ENCODE data around the gene AKR1C3.
"Not testable (repeated sequence)": the region's sequence is repeated elsewhere in the genome, so short reads cannot be mapped to it uniquely, and the experiment has no call there.

AKR1C3 gene

DNA sequence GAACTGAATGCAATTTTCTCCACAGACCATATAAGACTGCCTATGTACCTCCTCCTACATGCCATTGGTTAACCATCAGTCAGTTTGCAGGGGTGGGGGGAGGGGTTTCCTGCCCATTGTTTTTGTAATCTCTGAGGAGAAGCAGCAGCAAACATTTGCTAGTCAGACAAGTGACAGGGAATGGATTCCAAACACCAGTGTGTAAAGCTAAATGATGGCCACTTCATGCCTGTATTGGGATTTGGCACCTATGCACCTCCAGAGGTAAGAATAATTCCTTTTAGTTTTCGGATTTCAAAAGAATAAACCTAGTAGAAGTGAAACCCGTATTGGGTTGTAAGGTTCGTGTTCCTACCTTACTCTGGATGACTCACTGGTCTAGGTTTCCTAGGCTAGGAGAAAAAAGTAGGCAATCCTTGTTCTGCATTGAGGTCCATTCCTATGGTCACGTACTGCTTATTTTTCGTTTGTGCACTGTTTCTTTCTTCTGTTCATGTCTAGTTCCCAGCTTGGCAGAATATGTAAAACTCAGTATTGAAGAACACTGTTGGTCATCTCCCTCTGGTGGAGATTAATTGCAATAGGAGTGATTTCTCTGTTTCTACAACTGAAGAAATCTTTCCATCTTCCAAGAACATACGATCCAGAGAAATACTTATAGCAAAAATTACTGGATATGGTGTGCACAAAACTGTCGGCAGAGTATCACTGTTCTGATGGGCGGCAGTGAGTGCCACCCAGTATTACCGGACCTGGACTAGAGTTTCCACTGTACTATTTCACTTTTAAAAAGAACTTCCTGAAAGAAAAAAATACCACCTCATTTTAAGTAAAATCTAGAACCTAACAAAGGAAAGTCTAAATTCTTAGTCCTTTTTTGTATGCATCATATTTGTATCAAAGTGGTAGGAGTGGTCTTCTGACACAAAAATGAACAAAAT is at the start of gene AKR1C3:
AKR1C3 (plus strand) TSS at position 150 of the 941 bp plus-strand sequence; CDS start at position 181, 31 bp downstream.
- Histone ChIP-seq H3K4me1 (ENCODE audit: control insufficient read depth, insufficient read depth, low read length) (peaks cover 5% of the 10 kb centered on the region), H3K9me3 (ENCODE audit: control insufficient read depth, insufficient read depth, low read length) (no peaks in the 10 kb centered on the region), H3K27me3 (ENCODE audit: control insufficient read depth, insufficient read depth, low read length) (no peaks in the 10 kb centered on the region), H3K9ac (ENCODE audit: low read depth, low read length) (no peak within 1 kb of the TSS), H3K27ac (ENCODE audit: low read depth, low read length) (peak within 1 kb of the TSS; percentile 28), H3K36me3 (ENCODE audit: control insufficient read depth, insufficient read depth, low read length) (no peaks in the 10 kb centered on the region), H3K4me3 (ENCODE audit: low read depth, low read length) (peak within 1 kb of the TSS; percentile 28; the same call in 1 of the 2 replicates)

DNA sequence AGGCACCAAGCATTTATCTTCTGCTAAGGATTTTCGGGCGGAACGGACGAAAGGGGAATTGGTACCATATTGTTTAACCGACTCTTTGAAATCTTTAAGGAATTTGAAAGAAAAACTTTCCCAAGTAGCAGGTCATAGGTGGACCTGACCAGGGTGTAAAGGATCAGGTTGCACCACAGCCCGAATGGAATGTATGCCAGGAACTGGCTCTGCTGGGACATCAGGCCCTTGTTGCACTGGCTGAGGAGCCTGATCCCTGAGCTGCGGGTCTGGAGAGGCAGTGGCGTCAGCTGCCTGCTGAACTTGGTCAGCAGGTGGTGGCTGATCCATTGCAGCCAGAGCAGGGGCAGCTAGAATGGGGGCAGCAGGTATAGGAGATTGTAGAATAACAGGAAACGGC is 49.1 kb upstream of the AKR1C3 start:
- Histone ChIP-seq H3K27me3 (ENCODE audit: control insufficient read depth, insufficient read depth, low read length) (no peaks in the 10 kb centered on the region), H3K27ac (ENCODE audit: low read depth, low read length) (no peak overlapping the region), H3K36me3 (ENCODE audit: control insufficient read depth, insufficient read depth, low read length) (no peaks in the 10 kb centered on the region), H3K4me1 (ENCODE audit: control insufficient read depth, insufficient read depth, low read length) (no peaks in the 10 kb centered on the region), H3K4me3 (ENCODE audit: low read depth, low read length) (no peak overlapping the region), H3K9me3 (ENCODE audit: control insufficient read depth, insufficient read depth, low read length) (no peaks in the 10 kb centered on the region; the same call in 1 of the 2 replicates), H3K9ac (ENCODE audit: low read depth, low read length) (no peak overlapping the region)

DNA sequence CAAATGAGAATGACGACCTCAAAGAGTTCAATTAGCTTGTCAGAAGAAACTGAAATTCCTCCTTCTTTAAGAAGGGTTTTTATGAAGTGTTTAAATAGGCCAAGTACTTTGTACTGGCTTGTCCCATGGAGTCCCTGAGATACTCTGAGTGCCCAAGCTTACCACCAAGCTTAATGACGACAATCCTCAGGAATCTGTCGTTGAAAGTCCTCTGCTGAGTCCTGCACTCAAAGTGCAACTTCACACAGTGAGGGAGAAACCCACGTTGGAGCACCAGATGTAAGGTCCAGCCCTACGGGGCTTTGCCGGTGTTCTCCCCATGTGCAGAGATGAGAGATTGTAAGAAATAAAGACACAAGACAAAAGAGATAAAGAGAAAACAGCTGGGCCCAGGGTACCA is 47.8 kb upstream of the AKR1C3 start:
- H3K9me3 ChIP-seq (ENCODE audit: control insufficient read depth, insufficient read depth, low read length), result no peaks in the 10 kb centered on the region
- no peaks in the 10 kb centered on the region for H3K4me1 ChIP-seq (ENCODE audit: control insufficient read depth, insufficient read depth, low read length)
- no peak overlapping the region for H3K4me3 ChIP-seq (ENCODE audit: low read depth, low read length)
- H3K27me3 ChIP-seq (ENCODE audit: control insufficient read depth, insufficient read depth, low read length), result no peaks in the 10 kb centered on the region
- no peak overlapping the region for H3K9ac ChIP-seq (ENCODE audit: low read depth, low read length)
- H3K36me3 ChIP-seq (ENCODE audit: control insufficient read depth, insufficient read depth, low read length), result no peaks in the 10 kb centered on the region
- H3K27ac ChIP-seq (ENCODE audit: low read depth, low read length), result no peak overlapping the region

DNA sequence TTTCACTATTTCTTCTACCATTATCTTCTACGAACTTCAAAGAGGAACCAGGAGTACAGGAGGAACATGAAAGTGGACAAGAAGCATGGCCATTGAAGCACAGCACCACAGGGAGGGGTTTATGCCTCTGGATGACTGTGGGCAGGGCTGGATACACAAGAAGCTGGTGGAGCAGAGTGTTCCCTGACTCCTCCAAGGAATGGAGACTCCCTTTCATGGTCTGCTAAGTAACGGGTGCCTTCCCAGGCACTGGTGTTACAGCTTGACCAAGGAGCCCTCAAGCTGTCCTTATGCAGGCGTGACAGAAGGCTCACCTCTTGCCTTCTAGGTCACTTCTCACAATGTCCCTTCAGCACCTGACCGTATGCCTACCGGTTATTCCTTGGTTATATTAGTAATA is 47.2 kb upstream of the AKR1C3 start:
- H3K9ac ChIP-seq (ENCODE audit: low read depth, low read length); H3K36me3 ChIP-seq (ENCODE audit: control insufficient read depth, insufficient read depth, low read length); H3K4me1 ChIP-seq (ENCODE audit: control insufficient read depth, insufficient read depth, low read length): not testable (repeated sequence)

DNA sequence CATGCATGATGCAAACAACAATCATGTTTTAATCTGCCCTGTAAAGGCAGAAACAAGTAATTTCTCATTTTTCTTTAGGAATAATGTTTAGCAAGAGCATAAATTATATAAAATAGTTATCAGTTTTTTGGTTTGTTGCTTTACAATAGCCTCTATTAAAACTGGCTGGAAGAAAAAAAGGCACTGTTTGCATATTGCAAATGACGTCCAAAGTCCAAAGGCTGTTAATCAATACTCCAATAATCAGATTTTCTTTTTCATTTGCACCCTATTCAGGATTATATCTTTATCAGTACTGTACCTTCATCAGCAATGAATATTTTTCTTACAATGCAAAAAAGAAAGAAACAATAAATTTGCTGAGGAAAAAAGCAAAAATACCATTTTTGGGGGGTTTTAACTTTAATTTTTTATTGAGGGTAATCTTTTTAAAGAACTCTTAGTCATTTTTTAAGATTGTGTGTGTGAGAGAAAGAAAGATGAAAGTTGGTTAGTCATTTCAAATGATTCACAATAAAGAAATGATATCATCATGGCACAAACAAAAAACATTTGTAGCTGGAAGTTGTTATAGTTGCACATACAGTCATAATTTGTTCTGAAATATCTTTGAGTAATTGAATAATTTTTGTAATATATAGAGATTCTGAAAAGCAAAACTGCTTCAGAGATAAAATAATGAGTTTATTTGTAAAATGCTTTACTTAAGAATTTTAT is 46.1 kb upstream of the AKR1C3 start:
- Histone ChIP-seq H3K4me1 (ENCODE audit: control insufficient read depth, insufficient read depth, low read length) (no peaks in the 10 kb centered on the region), H3K9ac (ENCODE audit: low read depth, low read length) (no peak overlapping the region), H3K4me3 (ENCODE audit: low read depth, low read length) (no peak overlapping the region), H3K27ac (ENCODE audit: low read depth, low read length) (no peak overlapping the region), H3K27me3 (ENCODE audit: control insufficient read depth, insufficient read depth, low read length) (no peaks in the 10 kb centered on the region), H3K9me3 (ENCODE audit: control insufficient read depth, insufficient read depth, low read length) (no peaks in the 10 kb centered on the region), H3K36me3 (ENCODE audit: control insufficient read depth, insufficient read depth, low read length) (no peaks in the 10 kb centered on the region)

More for the DNA sequence above, 47.2 kb upstream of the AKR1C3 start:
- H3K27me3 ChIP-seq (ENCODE audit: control insufficient read depth, insufficient read depth, low read length); H3K4me3 ChIP-seq (ENCODE audit: low read depth, low read length); H3K27ac ChIP-seq (ENCODE audit: low read depth, low read length); H3K9me3 ChIP-seq (ENCODE audit: control insufficient read depth, insufficient read depth, low read length): not testable (repeated sequence)

DNA sequence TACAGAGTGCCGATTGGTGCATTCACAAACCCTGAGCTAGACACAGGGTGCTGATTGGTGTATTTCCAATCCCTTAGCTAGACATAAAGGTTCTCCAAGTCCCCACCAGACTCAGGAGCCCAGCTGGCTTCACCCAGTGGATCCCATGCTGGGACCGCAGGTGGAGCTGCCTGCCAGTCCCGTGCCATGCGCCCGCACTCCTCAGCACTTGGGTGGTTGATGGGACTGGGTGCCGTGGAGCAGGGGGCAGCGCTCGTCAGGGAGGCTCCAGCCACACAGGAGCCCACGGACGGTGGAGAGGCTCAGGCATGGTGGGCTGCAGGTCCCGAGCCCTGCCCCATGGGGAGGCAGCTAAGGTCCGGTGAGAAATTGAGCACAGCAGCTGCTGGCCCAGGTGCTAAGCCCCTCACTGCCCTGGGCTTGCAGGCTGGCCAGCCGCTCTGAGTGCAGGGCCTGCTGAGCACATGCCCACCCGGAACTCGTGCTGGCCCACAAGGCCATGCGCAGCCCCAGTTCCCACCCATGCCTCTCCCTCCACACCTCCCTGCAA is 41.2 kb upstream of the AKR1C3 start:
- H3K4me3 ChIP-seq (ENCODE audit: low read depth, low read length); H3K4me1 ChIP-seq (ENCODE audit: control insufficient read depth, insufficient read depth, low read length); H3K36me3 ChIP-seq (ENCODE audit: control insufficient read depth, insufficient read depth, low read length); H3K9me3 ChIP-seq (ENCODE audit: control insufficient read depth, insufficient read depth, low read length); H3K27me3 ChIP-seq (ENCODE audit: control insufficient read depth, insufficient read depth, low read length); H3K27ac ChIP-seq (ENCODE audit: low read depth, low read length); H3K9ac ChIP-seq (ENCODE audit: low read depth, low read length): not testable (repeated sequence)

DNA sequence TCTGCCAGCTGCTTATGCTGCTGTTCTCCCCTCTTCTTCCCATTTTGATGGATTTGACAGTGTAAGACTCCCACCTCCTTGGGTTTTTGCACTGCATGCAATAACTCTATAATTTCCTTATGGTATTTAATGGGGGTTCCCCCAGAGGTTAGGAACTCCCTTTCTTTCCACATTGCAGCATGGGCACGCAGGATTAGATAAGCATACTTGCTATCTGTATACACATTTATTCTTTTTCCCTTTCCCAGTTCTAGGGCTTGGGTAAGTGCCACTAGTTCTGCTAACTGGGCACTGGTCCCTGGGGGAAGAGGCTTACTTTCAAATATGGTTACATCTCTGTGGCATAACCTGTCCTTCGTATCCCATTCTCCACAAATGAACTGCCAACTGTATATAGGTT is 39.4 kb upstream of the AKR1C3 start:
- not testable (repeated sequence) for H3K9ac ChIP-seq (ENCODE audit: low read depth, low read length); H3K27ac ChIP-seq (ENCODE audit: low read depth, low read length); H3K36me3 ChIP-seq (ENCODE audit: control insufficient read depth, insufficient read depth, low read length); H3K4me3 ChIP-seq (ENCODE audit: low read depth, low read length); H3K9me3 ChIP-seq (ENCODE audit: control insufficient read depth, insufficient read depth, low read length); H3K27me3 ChIP-seq (ENCODE audit: control insufficient read depth, insufficient read depth, low read length); H3K4me1 ChIP-seq (ENCODE audit: control insufficient read depth, insufficient read depth, low read length)

DNA sequence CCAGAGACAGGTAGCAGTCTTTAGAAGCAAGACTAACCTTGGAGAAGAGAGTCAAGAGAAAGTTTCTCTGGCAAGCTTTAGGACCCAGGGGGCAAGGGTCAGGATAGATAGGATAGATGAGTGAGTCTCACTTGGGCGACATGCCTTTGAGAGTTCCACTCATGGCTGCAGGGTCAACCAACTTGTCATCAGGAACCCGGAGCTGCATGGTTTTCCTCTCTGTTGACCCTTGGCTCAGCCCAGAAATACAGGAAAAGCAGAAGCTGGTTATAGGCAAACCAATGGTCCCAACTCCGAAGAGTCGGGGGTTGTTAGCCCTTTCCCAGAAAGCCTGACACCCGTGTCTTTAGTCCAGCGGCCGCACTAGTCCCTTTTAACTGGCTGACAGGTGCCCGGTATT is 34.9 kb upstream of the AKR1C3 start:
- H3K9me3 ChIP-seq (ENCODE audit: control insufficient read depth, insufficient read depth, low read length); H3K9ac ChIP-seq (ENCODE audit: low read depth, low read length); H3K36me3 ChIP-seq (ENCODE audit: control insufficient read depth, insufficient read depth, low read length); H3K4me1 ChIP-seq (ENCODE audit: control insufficient read depth, insufficient read depth, low read length); H3K27me3 ChIP-seq (ENCODE audit: control insufficient read depth, insufficient read depth, low read length); H3K4me3 ChIP-seq (ENCODE audit: low read depth, low read length); H3K27ac ChIP-seq (ENCODE audit: low read depth, low read length): not testable (repeated sequence)

DNA sequence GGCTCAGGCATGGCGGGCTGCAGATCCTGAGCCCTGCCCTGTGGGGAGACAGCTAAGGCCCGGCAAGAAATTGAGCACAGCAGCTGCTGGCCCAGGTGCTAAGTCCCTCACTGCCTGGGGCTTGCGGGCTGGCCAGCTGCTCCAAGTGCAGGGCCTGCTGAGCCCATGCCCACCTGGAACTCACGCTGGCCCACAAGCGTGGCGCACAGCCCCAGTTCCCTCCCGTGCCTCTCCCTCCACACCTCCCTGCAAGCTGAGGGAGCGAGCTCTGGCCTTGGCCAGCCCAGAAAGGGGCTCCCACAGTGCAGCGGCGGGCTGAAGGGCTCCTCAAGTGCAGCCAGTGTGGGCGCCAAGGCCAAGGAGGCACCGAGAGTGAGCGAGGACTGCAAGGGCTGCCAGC is 33.4 kb upstream of the AKR1C3 start:
- H3K4me1 ChIP-seq (ENCODE audit: control insufficient read depth, insufficient read depth, low read length); H3K9me3 ChIP-seq (ENCODE audit: control insufficient read depth, insufficient read depth, low read length); H3K9ac ChIP-seq (ENCODE audit: low read depth, low read length); H3K27ac ChIP-seq (ENCODE audit: low read depth, low read length); H3K4me3 ChIP-seq (ENCODE audit: low read depth, low read length); H3K36me3 ChIP-seq (ENCODE audit: control insufficient read depth, insufficient read depth, low read length); H3K27me3 ChIP-seq (ENCODE audit: control insufficient read depth, insufficient read depth, low read length): not testable (repeated sequence)

DNA sequence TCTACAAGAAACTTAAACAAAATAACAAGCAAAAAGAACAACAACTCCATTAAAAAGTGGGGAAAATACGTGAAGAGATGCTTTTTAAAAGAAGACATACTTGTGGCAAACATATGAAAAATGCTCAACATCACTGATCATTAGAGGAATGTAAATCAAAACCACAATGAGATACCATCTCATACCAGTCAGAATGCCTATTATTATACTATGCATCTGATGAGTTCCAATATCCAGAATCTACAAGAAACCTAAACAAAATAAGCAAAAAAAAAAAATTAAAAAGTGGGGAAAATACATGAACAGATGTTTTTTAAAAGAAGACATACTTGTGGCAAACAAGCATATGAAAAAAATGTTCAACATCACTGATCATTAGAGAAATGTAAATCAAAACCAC is 29.6 kb upstream of the AKR1C3 start:
- no peaks in the 10 kb centered on the region for H3K27me3 ChIP-seq (ENCODE audit: control insufficient read depth, insufficient read depth, low read length)
- H3K4me1 ChIP-seq (ENCODE audit: control insufficient read depth, insufficient read depth, low read length), result no peaks in the 10 kb centered on the region
- H3K4me3 ChIP-seq (ENCODE audit: low read depth, low read length), result no peak overlapping the region
- no peak overlapping the region for H3K9ac ChIP-seq (ENCODE audit: low read depth, low read length)
- peaks cover 11% of the 10 kb centered on the region; the same call in 1 of the 2 replicates for H3K9me3 ChIP-seq (ENCODE audit: control insufficient read depth, insufficient read depth, low read length)
- H3K27ac ChIP-seq (ENCODE audit: low read depth, low read length), result no peak overlapping the region
- H3K36me3 ChIP-seq (ENCODE audit: control insufficient read depth, insufficient read depth, low read length), result no peaks in the 10 kb centered on the region
